Left ventricle myocardium inferior (tissue), 1 donor: ENCODE data around the gene MEF2A. TPM values are rescaled to one million over a fixed set of nuclear protein-coding genes. Genes with fewer than 3 reads are reported as not detected.

Experiments used
- DNase-seq: peaks from one replicate; pipeline ENCODE4 v3.0.0-alpha.2; 2020
- H3K27ac ChIP-seq: fragments of 200-600 bp; replicated peaks from 2 replicates; pipeline ENCODE4 v1.8.0; 2021
- H3K27me3 ChIP-seq: fragments of 200-600 bp; 2 replicates; pipeline ENCODE4 v1.8.0; 2021; ENCODE audit warnings: low read depth
- H3K36me3 ChIP-seq: fragments of 200-600 bp; 2 replicates; pipeline ENCODE4 v1.8.0; 2021
- H3K4me1 ChIP-seq: fragments of 200-600 bp; 2 replicates; pipeline ENCODE4 v1.8.0; 2021
- H3K4me3 ChIP-seq: fragments of 200-600 bp; 2 replicates; pipeline ENCODE4 v1.8.0; 2021; ENCODE audit warnings: mild to moderate bottlenecking, moderate library complexity
- H3K9me3 ChIP-seq: fragments of 200-600 bp; replicated peaks from 2 replicates; pipeline ENCODE4 v1.8.0; 2021
- intact Hi-C: fragments of 100-400 bp; cut with micrococcal nuclease; formaldehyde crosslinking; loops from one replicate; pipeline ENCODE4 v1.11.0; 2022
- total RNA-seq: library from RNA; stranded (reverse); fragmentation: NEBNext Ultra II Directional; extraction: Animal tissue kit (Norgen Biotek cat#: 25700); gene quantifications from one replicate; pipeline ENCODE4 v1.2.1, GENCODE V29; 2021
- TF ChIP-seq, protein P1 (sequence below): fragments of 200-600 bp; IDR thresholded peaks from 2 replicates; pipeline ENCODE4 v1.8.0; 2021; ENCODE audit warnings: antibody characterized with exemption, mild to moderate bottlenecking, borderline replicate concordance
- donor health status: DM: no; HTN: yes; CAD: no; lungs with severe emphysema.

MEF2A gene
- total RNA-seq, 1 donor from 2014 or later, result 152 TPM

DNA sequence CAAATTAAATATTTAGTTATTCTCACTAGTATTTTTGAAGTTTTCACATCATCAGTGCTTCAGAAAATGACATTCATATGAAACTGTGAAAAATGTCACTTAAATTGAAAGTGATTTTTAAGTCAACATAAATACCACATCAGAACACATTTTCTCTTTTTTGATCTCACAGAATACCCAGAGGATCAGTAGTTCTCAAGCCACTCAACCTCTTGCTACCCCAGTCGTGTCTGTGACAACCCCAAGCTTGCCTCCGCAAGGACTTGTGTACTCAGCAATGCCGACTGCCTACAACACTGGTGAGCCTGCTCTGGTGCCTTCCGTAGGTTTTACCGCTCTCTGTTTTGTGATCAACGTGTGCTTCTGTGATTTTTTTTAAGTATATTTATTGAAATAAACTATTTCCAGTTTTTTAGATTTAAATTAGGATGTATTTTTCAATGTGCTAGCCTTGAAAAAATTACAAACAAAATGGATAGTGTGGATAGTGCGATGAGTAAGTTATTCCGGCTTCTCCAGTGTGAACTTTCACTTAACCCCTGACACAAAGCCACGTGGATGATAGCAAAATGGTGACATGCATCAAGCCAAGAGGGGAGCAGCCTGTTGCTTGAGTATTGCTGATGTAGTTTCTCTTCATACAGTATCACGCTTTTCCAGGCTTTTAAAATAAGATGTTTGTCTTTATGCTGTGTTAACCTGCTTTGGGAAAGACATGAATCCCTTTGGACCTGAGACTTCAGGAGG is 140.9 kb downstream of the MEF2A start:
- TF ChIP-seq, protein P1, sequence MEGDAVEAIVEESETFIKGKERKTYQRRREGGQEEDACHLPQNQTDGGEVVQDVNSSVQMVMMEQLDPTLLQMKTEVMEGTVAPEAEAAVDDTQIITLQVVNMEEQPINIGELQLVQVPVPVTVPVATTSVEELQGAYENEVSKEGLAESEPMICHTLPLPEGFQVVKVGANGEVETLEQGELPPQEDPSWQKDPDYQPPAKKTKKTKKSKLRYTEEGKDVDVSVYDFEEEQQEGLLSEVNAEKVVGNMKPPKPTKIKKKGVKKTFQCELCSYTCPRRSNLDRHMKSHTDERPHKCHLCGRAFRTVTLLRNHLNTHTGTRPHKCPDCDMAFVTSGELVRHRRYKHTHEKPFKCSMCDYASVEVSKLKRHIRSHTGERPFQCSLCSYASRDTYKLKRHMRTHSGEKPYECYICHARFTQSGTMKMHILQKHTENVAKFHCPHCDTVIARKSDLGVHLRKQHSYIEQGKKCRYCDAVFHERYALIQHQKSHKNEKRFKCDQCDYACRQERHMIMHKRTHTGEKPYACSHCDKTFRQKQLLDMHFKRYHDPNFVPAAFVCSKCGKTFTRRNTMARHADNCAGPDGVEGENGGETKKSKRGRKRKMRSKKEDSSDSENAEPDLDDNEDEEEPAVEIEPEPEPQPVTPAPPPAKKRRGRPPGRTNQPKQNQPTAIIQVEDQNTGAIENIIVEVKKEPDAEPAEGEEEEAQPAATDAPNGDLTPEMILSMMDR, result no peak
- Histone ChIP-seq H3K27ac (peak overlapping the region; percentile 90), H3K27me3 (no peaks in the 10 kb centered on the region), H3K36me3 (peaks cover 18% of the 10 kb centered on the region), H3K4me1 (peaks cover 82% of the 10 kb centered on the region), H3K9me3 (no peaks in the 10 kb centered on the region), H3K4me3 (no peak overlapping the region)
- DNase-seq, result no peak
- intact Hi-C loops, result loop anchor here (5.0 to 10.0 kb wide), 2 partner anchors 142 to 419 kb away; partner anchors contain the start of gene MEF2A

DNA sequence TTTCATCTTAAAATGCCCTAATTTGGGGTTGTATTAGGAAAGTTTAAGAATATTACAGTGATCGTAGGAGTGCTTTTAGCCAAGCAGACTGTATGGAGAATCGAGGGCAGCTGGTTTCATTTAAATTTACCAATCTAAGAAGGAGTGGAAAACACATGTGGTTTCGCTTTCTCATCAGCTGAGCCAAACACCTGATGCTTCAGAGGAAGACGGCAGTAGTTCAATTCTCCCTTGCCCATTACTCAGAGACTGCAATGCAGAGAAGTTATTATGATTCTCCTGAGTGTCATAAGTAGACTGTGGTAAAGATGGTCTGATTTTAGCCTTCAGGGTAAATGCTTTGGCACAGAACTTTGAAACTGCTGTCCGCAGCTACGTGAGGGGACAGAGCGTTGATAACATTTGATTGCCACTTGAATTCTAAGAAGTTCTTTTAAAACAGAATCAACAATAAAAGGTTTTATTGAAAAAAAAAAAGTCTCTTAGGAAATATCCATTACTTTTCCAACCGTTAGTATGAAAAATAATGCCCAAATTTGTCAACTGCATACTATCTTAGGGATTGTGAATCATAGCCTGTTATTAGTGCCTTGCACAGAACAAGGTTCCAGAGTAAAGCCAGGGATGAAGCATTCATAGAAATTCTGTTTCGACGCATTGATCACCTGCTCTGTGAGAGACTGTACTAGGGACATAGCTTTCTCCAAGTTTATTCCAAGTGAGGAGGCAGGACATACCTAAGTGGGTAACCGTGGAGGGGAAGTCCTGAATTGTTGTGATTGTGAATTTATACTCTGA is 141.9 kb downstream of the MEF2A start:
- H3K36me3 ChIP-seq, result peaks cover 27% of the 10 kb centered on the region
- no peaks in the 10 kb centered on the region for H3K27me3 ChIP-seq
- H3K4me3 ChIP-seq, result peak overlapping the region; percentile 19
- peak overlapping the region; percentile 90 for H3K27ac ChIP-seq
- TF ChIP-seq, protein P1, result no peak
- H3K4me1 ChIP-seq, result peaks cover 88% of the 10 kb centered on the region
- intact Hi-C loops, result loop anchor here (5.0 to 10.0 kb wide), 2 partner anchors 143 to 420 kb away; partner anchors contain the start of gene MEF2A
- no peak for DNase-seq
- no peaks in the 10 kb centered on the region for H3K9me3 ChIP-seq

DNA sequence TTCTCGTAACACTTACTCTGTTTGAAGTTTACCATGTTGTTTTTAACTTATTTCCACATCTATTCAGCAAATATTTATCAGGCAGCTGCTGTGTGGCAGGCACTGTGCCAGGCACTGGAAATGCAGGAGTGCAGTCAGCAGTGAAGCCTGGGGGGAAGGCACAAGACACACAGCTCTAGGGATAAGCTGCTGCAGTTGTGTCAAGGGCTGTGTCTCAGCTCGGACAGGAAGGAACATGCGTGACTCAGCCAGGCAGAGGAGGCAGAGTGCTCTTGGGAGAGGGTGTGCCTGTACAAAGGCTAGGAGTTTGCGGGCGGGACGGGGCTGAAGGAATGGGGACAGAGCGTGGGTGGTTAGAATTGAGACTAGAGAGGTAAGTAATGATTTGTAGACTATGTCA is 142.8 kb downstream of the MEF2A start:
- H3K27me3 ChIP-seq, result no peaks in the 10 kb centered on the region
- DNase-seq, result peak; percentile 77
- TF ChIP-seq, protein P1, result no peak
- peaks cover 36% of the 10 kb centered on the region for H3K36me3 ChIP-seq
- peak overlapping the region; percentile 19 for H3K4me3 ChIP-seq
- peaks cover 86% of the 10 kb centered on the region for H3K4me1 ChIP-seq
- no peaks in the 10 kb centered on the region for H3K9me3 ChIP-seq
- H3K27ac ChIP-seq, result peak overlapping the region; percentile 90
- intact Hi-C loops, result loop anchor here (5.0 to 10.0 kb wide), 2 partner anchors 144 to 421 kb away; partner anchors contain the start of gene MEF2A

DNA sequence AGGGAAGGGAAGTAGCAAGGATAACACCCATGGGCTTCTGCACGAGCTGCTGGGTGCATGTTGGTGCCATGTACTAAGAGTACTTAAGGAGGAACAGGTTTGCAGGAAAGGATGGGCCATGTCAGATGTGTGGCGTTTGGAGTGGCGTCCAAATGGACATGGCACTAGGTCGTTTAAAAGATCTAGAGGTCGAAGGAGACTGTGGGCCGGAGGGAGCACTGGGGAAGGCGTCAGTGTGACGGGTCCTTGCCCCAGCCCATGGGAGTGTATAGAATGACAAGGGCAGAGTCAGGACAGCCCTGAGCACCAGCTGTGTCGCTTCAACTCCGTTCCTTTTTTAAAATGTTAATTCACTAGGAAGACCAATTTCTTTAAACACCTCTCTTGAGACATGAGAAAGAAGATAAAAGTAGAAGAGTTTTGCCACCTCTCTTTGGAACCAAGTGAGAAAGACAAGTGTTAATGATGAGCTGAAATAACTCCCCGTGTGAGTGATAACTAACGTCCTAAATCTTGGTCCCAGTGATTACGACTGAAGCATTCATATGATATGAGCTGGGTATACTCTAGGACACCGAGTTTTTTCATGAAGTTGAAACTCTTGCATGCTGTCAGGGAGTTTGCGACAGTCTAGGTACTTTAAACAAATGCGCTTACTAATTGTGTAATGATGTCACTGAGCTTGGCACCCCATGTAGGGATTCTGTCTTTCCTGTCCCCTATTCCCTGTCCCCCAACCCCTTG is 143.6 kb downstream of the MEF2A start:
- DNase-seq, result no peak
- H3K4me1 ChIP-seq, result peaks cover 86% of the 10 kb centered on the region
- TF ChIP-seq, protein P1, result no peak
- peaks cover 42% of the 10 kb centered on the region for H3K36me3 ChIP-seq
- peak overlapping the region; percentile 19 for H3K4me3 ChIP-seq
- no peaks in the 10 kb centered on the region for H3K9me3 ChIP-seq
- H3K27ac ChIP-seq, result peak overlapping the region; percentile 90
- intact Hi-C loops, result loop anchor here (5.0 to 10.0 kb wide), 2 partner anchors 145 to 422 kb away; partner anchors contain the start of gene MEF2A
- H3K27me3 ChIP-seq, result no peaks in the 10 kb centered on the region

DNA sequence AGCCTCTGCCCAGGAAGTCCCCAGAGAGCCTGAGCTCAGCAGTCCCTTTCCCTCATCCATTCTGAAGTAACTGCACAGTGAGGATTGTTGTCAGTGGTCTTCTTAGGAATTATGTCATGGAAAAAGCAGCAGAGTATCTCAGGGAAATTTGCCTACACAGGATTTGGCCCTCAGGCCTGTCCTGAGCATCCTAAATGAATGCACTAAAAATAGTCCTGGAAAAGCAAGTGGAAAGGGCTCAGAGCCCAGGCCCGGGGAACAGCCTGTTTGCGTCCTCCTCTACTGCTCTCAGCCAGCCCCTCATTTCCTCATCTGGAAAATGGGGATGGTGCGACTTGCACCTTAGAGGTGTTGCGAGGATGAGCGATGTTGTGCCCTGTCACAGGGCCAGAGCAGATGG is 145.8 kb downstream of the MEF2A start:
- Histone ChIP-seq H3K4me3 (no peak overlapping the region), H3K27me3 (no peaks in the 10 kb centered on the region), H3K4me1 (peaks cover 86% of the 10 kb centered on the region), H3K9me3 (no peaks in the 10 kb centered on the region), H3K36me3 (peaks cover 54% of the 10 kb centered on the region), H3K27ac (peak overlapping the region; percentile 90)
- TF ChIP-seq, protein P1, result no peak
- no peak for DNase-seq
- intact Hi-C loops, result no loop called here
